SK-N-DZ (cell line): ENCODE measurements around the gene ZCCHC10.
"Not testable (repeated sequence)": the region's sequence is repeated elsewhere in the genome, so short reads cannot be mapped to it uniquely, and the experiment has no call there.

ENCODE experiments used
- DNase-seq: peaks from one replicate; pipeline ENCODE4 v3.0.0-alpha.2; 2015; ENCODE audit warnings: low spot score
- small RNA-seq, 2 experiments: library from RNA; depleted of rRNA; stranded (forward); fragments of <200 nt; gene quantifications; one replicate each; pipeline ENCODE3, GENCODE V24; 2014

Gene ZCCHC10

DNA sequence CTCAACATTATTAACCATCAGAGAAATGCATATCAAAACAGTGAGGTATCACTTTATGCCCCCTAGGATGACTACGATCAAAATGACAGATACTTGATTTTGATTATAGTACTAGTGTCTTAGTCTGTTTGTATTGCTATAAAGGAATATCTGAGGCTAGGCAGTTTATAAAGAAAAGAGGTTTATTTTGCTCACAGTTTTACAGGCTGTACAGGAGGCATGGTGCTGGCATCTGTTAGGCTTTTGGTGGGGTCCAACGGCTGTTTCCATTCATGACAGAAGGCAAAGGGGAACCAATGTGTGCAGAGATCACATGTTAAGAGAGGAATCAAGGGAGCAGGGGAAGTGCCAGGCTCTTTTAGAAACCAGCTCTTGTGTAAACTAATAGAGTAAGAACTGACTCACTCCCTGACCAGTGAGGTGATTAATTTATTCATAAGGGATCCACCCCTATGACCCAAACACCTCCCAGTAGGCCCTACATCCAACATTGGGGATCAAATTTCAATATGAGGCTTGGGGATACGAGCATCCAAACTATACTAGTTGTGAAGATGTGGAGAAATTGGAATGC, 46.9 kb downstream of the ZCCHC10 start:
- DNase-seq, result no peak

DNA sequence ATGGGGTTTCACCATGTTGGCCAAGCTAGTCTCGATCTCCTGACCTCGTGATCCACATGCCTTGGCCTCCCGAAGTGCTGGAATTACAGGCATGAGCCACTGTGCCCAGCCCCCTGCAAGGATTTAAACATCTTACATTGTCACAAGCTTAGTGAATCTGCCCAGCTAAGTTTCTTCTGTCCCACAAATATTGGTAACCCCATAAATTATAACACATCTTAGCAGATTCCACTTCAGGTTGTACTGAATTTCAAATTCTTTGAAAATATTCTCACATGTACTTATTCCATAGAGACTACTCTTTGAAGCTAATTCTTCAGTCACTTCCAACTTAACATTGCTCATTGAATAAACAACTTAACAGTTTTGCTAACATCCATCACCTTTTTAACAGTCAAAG, 49.5 kb downstream of the ZCCHC10 start:
- DNase-seq, result no peak

DNA sequence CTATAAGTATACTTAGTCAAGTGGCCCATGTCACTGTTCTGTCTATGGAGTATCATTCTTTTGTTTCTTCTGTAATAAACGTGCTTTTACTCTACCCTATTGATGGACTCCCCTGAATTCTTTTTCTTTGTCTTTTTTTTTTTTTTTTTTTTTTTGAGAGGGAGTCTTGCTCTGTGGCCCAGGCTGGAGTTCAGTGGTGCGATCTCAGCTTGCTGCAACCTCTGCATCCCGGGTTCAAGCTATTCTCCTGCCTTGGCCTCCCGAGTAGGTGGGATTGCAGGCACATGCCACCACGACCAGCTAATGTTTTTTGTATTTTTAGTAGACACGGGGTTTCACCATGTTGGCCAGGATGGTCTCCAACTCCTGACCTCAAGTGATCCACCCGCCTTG, 53.9 kb downstream of the ZCCHC10 start:
- DNase-seq, result not testable (repeated sequence)

DNA sequence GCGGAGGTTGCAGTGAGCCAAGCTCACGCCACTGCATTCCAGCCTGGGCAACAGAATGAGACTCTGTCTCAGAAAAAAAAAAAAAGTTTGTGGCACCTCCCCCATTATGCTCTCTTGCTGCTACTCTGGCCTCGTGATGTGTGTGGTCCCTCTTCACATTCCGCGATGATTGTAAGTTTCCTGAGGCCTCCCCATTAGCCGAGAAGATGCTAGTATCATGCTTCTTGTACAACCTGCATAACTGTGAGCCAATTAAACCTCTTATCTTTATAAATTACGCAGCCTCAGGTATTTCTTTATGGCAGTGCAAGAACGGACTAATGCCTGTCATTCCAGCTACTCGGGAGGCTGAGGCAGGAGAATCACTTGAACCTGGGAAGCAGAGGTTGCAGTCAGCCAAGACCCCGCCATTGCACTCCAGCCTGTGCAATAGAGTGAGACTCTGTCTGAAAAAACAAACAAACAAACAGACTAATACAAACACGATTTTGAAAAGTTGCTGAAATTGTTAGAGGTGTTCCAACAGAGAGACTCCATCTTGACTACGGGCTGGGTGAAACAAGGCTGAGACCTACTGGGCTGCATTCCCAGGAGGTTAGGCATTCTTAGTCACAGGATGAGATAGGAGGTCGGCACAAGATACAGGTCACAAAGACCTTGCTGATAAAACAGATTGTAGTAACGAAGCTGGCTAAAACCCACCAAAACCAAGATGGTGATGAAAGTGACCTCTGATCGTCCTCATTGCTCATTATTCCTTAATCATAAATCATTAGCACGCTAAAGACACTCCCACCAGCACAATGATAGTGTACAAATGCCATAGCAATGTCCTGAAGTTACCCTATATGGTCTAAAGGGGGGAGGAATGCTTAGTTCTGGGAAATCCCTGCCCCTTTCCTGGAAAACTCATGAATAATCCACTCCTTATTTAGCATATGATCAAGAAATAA, 54.6 kb downstream of the ZCCHC10 start:
- no peak for DNase-seq

DNA sequence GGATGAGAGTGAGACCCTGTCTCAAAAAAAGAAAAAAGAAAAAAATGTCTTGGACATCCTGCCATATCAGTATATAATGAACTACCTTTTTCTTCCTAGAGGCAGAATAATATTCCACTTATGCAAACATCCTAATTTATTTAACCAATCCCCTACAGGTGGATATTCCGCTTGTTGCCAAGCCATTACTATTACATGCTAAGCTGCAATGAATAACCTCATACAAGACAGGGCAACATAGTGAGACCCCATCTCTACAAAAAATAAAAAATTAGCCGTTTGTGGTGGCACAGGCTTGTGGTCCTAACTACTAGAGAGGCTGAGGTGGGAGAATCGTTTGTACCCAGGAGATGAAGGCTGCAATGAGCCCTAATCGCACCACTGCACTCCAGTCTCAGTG, 61.2 kb downstream of the ZCCHC10 start:
- DNase-seq, result no peak

DNA sequence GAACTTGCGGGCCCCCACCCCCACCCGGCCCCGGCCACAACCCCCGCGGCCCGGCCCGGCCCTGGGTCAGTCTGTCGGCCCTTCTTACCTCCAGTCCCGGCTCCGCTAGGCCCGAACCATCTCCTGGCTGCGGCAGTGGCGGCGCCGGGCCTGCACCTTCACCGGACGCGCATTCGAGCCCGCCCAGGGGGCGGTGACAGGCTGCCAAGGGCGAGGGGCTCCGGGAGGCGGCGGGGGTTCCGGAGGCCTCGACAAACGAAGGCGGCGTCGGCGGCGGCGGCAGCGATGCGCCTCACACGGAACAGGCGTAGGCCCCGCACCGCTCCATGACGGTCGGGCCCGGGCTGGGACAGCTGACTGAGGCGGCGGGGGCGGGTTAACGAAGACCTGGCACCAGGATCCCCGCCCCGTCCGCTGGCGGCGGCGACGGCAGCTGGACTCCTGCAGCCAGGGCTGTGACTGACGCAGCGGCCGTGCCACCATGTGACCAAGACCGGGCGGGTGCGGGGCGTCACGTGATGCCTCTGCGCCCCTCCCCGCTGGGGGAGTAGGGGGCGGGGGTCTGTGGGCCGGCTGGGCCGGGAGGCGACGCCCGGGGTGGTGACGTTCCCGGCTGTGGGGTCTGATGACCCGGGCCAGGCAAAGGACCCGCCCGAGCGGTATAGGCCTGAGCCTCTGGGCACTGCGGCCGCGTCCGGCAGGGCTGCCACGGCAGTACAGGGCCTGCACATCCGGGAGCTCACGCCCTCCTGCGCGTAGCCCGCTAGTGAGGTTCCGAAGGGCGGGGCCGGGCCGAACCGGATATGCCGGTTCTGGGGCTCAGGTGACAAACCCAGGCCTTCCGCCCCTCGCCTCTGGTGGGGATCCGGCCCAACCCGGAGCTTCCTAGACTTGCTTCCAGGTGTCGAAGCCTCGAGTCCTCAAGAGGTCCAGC, 62.9 kb downstream of the ZCCHC10 start, which contains the start of gene AFF4:
AFF4 (minus strand) TSS at position 464 of the 934 bp plus-strand sequence. CDS start 26,445 bp downstream, outside the sequence.
- peak; percentile 94 for DNase-seq

DNA sequence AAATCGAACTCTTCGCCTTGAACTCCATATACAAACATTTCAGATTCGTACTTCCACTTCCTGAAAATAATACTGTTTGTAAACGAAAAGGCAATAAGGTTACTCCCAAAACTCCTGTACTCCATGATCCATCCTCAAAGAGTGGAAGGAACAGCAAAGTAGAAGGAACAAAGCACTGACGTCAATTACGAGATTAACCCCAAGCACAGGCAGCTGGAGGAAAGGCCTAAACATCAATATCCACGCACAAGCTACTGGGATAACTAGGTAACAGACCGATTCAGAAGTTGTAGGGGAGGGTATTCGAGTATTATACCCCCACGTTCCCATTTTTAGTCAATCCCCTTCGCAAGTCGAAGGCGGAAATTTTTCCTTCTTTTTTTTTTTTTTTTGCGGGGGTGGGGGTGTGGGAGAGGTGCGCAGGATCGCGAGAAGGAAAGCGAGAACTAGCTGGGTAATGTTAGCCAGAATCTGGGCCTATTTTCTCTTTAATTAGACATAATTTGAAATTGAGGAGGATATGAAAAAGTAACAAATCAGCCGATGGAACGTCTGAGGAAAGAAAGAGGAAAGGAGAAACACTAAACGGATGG, 63.8 kb downstream of the ZCCHC10 start:
- DNase-seq, result peak; percentile 62

DNA sequence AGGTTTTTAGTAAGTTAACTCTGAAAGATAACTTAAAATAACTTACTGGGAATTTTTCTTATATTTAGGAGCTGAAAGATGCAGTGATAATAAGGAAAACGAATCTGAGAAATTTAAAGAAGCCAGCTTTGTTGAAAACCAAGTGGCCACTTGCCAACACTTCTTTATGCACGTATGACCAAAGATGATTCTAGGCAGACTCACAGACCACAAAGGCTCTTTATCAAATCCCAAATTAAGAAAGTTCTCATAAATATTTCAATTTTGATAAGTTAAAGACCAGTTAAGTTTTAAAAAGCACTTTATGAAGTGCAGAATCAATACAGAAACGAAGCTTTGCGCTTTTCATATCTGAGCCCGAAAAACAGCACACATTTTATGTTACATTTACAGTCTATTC, 64.5 kb downstream of the ZCCHC10 start:
- DNase-seq, result no peak

DNA sequence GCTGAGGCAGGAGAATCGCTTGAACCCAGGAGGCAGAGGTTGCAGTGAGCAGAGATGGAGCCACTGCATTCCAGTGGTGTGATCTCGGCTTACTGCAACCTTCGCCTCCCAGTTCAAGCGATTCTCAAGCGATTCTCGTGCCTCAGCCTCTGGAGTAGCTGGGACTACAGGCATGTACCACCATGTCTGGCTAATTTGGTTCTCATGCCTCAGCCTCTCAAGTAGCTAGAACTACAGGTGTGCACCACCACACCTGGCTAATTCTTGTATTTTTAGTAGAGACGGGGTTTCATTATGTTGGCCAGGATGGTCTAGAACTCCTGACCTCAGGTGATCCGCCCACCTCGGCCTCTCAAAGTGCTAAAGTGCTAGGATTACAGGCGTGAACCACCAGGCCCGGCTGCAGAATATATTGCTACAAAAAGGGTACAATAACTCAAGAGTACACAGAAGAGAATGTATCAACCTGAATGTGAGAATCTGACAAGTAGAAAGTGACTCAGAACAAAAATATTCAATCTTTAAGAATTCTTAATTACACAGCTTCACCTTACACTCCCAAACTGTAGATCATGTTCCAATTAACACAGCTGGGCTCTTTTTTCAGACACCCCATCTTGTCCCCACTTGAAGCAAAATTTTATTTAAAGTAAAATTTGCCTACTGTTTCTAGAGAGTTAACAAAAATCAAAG, 65.1 kb downstream of the ZCCHC10 start:
- DNase-seq, result not testable (repeated sequence)

DNA sequence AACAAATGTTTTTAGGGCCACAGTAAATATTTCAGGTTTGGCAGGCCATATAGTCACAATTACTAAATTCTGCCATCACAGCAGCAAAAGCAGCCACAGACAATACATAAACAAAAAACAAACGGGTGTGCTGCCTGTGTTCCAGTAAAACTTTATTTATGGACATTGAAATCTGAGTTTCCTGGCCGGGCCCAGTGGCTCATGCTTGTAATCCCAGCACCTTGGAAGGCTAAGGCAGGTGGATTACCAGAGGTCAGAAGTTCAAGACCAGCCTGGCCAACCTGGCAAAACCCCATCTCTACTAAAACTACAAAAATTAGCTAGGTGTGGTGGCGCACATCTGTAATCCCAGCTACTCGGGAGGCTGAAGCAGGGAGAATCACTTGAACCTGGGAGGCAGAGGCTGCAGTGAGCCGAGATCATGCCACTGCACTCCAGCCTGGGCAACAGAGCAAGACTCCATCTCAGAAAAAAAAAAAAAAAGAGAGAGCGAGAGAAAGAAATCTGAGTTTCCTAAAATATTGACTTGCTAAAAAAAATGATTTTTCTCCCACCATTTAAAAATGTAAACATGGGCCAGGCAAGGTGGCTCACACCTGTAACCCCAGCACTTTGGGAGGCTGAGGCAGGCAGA, 70.1 kb downstream of the ZCCHC10 start:
- not testable (repeated sequence) for DNase-seq

DNA sequence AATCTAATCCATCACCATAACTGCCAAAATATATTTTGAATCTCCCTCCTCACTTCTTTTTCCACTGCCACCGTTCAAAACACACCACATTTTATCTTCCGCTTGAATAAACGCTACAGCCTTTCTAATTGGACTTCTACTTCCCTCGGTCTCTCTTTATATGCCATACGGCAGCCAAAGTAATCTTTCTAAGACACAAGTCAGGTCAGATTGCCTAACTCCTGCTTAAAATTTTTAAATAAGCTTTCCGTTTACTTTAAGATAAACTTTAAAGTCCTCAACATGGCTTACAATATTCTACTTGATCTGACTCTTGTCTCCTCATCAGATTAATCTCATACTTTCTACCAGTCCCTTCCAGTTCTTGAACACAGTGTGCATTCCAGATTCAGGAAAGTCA, 72.6 kb downstream of the ZCCHC10 start:
- no peak for DNase-seq

DNA sequence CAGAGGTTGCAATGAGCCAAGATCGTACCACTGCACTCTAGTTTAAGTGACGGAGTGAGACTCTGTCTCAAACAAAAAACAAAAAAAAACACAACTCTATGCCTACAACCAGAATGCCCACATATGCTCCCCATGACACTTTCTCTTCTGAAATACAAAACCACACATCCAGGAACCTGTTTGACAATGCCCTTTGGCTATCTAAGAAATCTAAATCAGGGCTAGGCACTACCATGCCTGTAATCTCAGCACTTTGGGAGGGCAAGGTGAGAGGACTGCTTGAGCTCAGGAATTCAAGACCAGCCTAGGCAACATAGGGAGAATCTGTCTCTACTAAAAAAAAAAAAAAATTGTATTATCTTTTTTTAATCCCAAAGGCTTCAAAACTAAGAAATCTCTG, 73.5 kb downstream of the ZCCHC10 start:
- no peak for DNase-seq

DNA sequence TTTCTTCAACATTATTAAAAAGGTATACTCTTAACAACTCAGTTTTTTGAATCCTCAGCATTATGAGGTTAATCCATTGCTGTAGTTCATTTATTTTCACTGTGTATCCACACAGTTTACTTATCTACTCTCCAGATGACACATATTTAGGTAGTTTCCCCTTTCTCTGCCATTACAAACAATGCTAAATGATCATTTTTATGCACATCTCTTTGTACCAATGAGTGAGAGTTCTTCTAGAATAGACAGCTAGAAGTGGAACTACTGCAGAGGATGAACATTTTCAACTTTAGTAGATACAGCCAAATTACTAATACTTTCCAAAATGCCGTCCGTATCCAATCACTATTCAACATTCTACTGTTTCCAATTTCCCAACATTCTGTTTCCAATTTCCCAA, 74.5 kb downstream of the ZCCHC10 start:
- no peak for DNase-seq

DNA sequence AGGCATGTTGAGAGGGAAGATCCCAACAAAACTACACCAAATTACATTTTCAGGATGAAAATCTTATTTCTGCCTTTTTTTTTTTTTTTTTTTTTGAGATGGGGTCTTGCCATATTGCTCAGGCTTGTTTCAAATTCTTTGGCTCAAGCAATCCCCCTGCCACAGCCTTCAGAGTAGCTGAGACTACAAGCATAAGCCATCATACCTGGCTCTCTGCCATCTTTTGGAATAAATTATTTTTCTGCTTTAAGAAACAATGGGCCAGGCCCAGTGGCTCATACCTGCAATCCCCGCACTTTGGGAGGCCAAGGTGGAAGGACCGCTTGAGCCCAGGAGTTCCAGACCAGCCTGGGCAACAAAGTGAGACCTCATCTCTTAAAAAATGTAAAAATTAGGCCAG, 77.2 kb downstream of the ZCCHC10 start:
- DNase-seq, result no peak

DNA sequence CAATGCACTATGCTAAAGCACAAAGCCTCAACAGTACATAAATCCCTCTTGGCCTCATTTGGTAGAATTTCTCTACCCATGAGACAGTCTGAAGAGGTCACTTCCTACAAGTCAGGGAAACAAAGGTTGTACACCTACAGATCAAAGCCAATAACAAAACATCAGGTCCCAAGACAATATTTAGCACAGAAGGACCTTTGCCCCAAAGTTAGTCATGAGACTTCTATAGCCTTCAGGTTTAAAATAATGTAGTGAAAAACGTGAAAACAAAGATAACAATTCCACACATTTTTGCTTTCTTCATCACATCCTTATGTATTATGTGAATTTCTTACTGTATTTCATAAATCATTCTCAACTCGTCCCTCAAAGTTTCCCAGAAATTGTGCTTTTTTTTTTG, 78.7 kb downstream of the ZCCHC10 start:
- DNase-seq, result no peak

Small RNAs within 50 kb of the gene (small RNA-seq; reads per million reads assigned to genes)
- gene AC113410.1 (0 to 0.09 reads per million in 2 experiments), gene AC113410.3 (0 to 0.03 reads per million in 2 experiments), gene ATP6V0E1P1 (0 reads per million in 2 experiments), gene RF00019 (0 reads per million in 2 experiments)
